NCI-H2196 (cell line): ENCODE results near the gene RGPD4.
"Not testable (repeated sequence)": the region's sequence is repeated elsewhere in the genome, so short reads cannot be mapped to it uniquely, and the experiment has no call there.

Source experiments
- DNase-seq: peaks from one replicate; lab custom pipeline; 2025; ENCODE audit not compliant: unreplicated experiment; lab: John Stamatoyannopoulos, UW

Gene RGPD4

DNA sequence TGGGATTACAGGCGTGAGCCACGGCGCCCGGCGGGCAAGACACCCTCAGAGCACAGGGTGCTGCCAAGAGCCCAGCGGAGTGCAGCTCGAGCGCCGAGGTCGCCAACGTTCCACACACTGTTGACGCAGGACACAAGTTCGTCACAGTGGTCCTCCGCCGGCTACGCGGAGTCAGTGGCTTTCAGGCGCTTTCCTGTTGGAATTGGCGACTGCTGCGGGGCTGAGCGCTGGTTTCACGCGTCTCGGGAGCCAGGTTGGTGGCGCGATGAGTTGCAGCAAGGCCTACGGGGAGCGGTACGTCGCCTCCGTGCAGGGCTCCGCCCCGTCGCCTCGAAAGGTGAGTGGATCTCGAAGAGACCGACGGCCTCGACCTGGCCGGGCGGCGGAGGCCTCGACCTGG lies at the start of gene RGPD4:
Gene RGPD4 (plus strand): TSS at position 144 of the 400 bp plus-strand sequence. CDS start 122 bp downstream, at position 266.
- not testable (repeated sequence) for DNase-seq

DNA sequence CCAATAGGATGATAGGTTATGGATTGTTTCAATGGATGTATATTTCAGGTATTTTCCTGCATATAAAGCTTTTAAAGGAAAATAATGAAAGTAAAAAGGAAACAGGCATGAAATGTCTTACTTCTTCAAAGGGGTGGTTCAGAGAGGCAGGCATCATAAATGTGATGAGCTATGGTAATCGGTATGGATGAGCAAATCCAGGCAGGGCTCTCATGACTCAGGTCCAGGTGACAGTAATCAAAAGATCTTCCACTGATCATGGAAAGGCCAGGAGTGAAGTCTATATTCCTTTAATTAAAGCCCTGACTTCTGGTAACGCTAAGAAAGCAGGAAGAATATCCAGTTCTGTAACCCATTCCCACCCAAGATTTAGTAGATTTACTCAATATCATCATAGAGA lies 48.7 kb upstream of the RGPD4 start:
- no peak for DNase-seq

DNA sequence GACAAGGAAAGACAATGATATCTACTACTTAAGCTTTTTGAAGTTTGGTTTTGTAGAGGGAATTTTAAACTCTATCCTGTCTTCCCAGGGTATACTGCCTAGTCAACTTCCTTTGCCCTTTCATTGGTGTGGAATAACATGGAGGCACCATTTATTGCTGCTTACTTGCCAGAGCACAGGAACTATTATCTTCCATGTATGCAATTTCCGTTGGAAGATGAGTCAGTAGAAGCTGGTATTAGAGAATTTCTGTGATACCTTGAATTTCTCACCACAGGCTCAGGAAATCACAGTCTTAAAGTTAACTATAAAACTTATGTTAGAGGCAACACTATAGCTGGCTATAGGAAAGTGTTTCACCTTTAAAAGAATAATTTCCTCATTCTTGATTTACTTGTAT lies 40.9 kb upstream of the RGPD4 start:
- DNase-seq, result no peak

DNA sequence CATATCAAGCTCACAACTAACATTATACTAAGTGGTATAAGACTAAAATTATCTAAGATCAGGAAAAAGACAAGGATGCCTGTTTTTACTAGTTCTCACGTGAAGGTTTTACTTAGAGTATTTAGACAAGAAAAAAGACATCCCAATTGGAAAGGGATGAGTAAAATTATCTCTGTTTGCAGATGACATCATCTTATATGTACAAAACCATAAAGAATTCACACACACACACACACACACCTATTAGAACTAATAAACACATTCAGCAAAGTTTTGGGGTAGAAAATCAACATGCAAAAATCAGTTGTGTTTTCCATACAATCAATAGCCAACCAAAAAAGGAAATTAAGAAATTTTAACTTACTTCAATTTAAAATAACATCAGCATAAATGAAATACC lies 35.9 kb upstream of the RGPD4 start:
- DNase-seq, result no peak

DNA sequence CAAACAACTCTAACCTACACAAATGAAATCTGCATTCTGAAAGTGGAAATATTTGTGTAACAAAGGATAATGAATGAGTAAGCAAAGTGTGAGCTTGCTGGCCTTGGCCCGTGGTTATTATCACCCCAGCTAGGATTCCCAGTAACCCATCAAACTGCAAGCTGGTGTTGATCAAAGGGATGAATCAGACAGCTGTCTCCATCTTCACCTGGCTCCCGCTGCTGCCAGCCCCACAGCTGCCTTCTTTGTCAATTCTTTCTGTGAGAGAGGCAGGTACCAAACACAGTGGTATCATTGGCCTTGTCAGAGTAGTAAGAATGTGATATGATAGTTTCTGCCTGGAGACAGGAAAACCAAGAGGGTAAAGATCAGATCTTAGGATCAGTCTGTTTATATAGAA lies 25.2 kb upstream of the RGPD4 start:
- peak; percentile 43 for DNase-seq

DNA sequence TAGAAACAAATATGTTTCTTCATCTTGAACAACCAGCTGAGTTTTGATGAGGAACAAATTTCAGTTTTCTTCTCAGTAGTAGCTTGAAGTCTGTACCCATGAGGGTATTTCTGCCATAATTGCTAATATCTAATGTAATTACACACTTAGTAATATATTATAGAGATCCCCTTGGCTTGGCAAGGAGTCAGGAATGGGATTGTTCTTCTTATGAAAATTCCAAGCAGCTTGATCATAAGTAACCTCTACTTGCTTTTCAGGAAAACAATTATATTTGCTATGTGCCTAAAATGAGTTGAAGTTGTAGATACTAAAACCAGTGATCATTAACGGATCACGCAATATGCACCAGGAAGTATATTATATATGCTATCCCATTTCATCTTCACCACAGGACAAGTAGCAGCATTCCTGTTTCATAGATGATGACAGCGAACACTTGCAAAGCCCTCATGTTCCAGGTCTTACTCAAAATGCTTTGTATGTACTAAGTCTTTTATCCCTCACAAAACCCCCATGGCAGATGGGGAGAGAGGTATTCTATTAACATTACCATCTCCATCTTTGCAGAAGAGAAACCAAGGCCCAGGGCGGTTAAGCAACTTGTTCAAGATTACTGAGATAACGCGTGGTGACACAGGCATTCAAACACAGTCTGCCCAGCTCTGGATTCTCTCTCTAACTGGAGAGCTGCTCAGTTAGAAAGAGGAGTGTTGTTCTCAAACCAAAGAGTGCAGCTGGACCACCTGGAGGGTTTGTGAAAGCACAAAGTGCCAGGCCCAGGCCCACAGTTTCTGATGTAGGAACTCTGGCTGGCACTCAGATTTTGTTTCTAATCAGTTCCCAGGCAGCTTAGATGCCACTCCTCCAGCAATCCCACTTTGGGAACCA lies 21.8 kb upstream of the RGPD4 start:
- DNase-seq, result no peak

DNA sequence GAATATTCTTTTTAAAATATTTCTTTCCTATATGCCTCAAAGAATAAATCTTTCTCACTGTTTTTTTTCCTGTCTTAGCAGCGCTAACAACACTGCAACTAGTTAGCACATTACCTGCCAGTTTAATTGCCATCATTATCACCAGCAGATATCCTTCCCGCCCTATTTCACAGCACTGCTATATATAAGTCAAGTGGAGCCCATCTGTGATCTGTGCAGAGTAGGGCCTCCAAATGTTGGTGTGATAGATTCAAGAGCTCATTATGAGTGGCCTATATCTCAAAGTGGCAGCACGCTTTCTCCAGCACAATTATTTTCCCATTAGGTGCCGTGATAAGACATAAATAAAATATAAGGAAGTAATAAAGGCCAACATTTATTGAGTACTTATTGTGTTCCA lies 19.8 kb upstream of the RGPD4 start:
- DNase-seq, result no peak

DNA sequence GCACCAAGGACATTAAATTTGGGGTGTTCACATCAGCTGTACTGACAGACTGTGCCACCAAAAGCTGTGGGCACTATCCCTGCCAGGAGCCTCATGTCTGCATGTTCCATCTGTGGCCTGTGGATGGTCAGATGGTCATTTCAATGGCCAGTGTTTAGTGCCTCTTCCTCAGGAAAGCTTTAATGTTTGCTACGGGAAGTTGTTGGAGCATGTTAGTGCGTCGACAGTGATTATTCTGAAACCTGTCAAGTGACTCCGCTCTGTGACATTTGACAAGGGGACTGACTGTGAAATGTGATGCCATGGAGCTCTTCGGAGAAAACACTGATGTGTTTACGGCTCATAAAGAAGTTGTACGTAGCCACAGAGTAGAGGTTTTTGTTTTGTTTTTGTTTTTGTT lies 18.7 kb upstream of the RGPD4 start:
- no peak for DNase-seq

DNA sequence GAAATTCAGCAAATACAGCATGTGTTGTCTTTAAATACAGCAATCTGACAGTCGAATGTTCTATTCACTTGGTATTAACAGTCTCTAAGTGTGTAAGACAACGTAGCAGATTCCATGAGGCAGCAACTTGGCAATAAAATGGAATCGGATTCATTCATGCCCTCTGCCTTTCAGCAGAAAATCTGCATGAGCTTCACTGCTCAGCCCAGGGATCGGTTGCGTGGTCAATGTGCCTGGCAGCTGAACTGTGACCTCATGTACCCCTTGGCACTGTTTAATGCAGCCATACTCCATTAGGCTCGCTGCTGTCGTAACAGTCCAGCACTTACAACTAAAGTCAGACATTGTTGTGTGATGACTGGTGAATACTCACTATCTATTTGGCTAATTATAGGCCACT lies 17.7 kb upstream of the RGPD4 start:
- DNase-seq, result peak; percentile 59

DNA sequence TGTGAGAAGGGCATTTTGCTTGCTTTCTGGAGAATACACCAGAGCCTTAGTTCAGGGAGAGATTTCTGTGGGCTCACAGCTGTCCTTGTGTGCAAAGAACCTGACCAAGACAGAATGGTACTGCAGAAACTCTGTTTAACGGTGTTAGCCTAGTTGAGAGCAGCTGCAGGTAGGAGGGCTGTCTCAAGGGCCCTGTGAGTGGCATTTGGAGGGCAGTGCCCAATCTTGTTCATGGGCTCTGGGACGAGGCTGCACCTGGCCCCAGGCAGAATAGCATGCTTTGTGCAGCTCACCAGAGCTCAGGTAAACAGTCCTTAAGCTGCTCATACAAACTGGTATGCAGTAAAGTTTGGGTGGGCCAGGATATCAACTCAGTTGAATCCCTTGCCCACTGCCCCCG lies 16.9 kb upstream of the RGPD4 start:
- DNase-seq, result peak; percentile 39

DNA sequence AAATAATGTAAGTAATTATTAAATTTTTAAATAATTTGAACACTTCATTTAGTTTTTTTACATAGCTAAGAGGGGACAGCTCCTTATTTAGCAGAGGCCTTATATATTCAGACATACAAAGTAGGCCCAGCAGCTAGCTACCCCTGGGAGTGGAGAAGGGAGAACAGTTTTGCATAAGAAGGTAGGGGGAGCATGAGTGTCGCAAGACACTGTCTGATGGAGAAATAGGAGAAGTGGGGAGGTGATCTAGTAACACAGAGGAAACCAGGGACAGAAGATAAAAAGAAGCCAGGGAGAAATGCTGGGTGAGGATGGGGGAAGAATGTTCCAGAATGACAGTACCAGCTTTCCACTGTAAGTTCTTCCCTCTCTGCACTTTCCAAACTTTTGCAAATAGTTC lies 16.0 kb upstream of the RGPD4 start:
- no peak for DNase-seq

DNA sequence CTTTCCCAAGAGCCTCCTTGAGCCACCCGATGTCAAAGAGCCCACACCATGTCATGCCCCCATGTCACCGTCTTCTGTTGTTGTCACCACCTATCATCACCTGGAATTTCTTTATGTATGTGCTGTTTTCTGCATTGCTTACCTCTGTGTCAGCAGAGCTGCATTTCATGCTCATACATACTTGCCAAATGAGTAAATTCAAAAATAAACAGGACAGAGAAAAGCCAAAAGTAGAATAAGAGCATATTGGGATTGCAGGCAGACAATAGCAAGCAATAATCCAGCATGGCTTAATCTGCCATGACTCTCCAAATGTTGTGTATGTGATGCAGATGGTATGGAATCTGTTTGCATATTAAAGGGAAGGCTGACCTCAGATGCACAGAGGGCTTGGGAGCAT lies 15.3 kb upstream of the RGPD4 start:
- DNase-seq, result no peak

DNA sequence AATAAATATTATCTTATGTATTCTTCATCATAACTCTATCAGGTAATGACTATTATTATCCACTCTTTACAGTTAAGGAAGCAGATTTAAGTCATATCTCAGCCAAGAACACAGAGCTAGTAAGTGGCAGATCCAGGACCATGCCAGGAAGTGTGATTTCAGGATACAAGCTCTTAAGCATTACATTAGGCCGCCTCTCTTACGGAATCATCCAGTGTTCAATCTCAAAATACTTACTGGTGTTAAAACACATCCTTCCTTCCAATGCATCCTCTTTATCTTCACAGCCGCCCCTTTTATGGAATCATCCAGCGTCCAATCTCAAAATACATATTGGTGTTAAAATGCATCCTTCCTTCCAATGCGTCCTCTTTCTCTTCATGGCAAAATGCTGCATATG lies 14.7 kb upstream of the RGPD4 start:
- DNase-seq, result no peak

DNA sequence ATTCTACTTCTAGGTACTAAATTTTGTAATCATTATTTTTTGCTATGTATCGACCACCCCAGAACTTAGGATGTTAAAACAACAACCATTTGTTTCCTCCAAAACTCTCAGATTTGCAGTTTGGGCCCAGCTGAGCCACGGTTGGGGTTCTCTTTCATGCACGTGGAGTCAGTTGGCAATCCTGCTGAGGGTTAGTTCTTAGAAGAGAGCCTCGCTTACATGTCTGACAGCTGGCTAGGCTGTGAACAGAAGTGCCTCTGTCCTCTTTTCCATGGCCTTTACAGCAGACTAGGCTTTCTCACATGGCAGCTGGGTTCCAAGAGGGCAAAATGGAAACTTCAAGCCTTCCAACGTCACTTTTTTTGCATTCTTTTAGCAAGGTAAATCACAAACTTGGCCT lies 9.3 kb upstream of the RGPD4 start:
- no peak for DNase-seq

DNA sequence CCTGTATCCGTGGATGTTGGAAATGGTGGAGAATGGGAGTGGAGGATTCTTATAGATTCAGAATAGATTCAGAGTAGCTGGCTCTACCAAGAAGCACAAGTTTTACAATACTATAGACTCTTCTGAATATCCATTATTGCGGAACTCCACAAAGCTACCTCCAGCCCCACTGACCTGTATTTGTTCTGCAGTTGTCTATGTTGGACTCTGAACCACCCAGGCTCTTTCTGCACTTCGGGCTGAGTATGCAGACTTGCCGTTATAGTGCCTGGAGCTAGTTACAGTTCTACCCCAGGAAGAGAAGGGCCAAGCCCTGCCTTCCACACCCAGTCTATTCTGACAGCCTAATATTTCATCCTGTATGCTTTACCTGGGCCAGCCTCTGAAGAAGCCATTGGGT lies 4.4 kb upstream of the RGPD4 start:
- no peak for DNase-seq

DNA sequence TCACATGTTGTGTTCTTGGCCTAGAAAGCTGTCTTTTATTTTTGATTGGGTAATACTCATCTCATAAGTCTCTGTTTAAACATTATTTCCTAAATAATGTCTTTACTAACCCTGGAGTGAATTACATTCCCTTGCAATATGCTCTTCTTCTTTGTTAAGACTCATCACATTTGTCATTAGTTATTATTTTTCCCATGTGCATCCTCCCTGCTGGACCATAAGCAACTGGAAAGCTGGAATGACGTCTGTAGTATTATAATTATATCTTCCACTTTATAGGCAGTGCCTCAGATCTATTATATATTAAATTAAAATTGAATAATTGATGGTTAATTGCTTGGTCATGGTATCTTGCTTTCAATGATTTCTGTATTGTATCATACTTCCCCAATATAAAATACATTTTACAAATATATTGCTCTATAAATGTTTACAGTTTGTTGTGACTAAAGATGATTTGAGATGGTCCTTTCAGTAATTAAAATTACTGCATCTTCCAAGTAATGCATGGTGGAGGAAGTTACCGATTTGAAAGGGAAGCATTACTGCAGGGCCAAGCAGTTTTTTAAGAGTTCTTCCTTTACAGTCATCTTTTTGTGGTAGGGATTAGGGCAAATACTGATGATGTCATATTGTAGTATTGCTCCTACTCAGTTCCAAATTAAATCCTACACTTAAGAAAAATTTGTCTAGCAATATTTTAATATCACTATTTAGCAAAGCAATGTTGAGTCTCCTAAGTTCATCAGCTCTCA lies 2.1 kb upstream of the RGPD4 start:
- DNase-seq, result no peak

DNA sequence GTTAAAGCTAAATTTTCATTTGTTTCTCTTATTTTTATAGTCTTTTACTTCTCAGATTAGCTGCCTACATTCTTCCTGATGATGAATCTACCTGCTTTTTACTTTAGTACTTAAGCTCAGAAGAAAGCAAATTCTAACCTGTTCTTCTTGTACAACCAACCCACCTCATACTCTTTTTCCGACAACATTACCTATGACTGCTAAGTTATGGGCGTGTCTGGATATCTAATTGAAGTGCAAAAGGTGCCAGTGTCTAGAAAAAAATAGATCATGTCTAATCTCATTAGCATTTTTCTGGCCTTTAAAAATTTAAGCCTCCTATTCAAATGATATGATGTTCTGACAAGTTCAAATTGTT lies 1.5 kb upstream of the RGPD4 start:
- DNase-seq, result no peak

DNA sequence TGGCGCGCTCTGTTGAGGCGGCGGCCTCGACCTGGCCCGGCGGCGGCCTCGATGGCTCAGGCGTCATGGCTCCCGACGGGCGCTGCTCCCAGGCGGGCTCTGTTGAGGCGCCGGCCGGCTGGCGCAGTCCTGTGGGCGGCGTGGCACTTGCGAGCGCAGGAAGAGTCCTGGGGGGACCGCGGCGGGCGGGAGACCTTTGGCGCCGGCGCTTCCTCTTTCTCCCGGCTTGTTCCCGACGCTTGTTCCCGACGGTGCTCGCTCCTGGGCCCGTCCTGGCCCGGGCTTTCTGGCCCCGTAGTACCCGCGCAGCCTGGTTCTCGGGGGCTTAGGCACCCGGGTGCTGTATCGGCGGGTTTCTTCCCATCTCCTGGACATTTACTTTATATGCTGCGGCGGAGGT lies 2.8 kb downstream of the RGPD4 start:
- not testable (repeated sequence) for DNase-seq

DNA sequence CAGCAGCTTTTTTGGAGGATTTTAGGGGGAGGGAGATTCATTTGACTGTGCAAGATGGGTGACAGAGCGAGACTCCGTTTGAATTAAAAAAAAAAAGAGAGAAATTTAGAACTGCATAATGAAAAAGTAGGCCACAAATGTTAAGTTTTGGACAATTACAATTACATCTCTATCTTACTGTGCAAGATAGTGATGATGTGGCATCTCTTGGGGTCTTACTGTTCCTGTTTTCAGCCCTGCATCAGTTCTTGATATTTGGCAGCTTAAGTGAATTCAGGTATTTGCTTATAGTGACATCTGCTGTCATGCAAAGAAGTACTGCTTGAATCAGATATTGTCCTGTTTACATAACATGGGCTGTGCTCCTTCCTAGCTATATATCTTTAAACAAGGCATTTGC lies 6.5 kb downstream of the RGPD4 start:
- DNase-seq, result not testable (repeated sequence)

DNA sequence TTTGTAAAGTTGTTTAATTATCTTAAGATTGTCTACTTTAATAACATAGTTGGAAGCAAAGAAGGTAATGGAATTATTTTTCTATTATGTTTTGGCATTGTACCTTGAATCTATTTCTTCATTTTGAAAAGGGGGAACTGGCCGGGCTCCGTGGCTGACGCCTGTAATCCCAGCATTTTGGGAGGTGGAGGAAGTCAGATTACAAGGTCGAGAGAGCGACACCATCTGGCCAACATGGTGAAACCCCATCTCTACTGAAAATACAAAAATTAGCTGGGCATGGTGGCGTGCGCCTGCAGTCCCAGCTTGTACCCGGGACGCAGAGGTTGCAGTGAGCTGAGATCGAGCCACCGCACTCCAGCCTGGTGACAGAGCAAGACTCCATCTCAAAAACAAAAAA lies 6.9 kb downstream of the RGPD4 start:
- DNase-seq, result not testable (repeated sequence)

DNA sequence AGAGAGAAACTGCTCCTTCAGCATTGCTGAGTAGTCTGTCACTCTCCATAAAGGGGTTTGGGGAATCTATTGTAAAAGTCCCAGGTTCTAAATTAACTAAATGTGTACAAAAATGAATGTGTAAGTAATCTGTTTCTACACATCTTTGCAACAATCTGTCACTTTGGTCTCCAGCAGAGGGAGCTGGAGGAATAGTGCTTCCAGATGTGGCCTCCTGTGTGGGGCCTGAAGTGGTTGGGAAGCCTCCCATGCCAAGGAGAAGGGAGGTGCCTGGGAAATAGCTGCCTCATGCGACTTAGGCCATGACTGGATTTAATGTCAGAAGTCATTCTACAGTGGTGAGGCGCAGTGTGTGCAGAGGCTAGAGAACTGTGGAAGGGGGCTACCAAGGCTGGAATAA lies 89.4 kb downstream of the RGPD4 start:
- DNase-seq, result not testable (repeated sequence)

DNA sequence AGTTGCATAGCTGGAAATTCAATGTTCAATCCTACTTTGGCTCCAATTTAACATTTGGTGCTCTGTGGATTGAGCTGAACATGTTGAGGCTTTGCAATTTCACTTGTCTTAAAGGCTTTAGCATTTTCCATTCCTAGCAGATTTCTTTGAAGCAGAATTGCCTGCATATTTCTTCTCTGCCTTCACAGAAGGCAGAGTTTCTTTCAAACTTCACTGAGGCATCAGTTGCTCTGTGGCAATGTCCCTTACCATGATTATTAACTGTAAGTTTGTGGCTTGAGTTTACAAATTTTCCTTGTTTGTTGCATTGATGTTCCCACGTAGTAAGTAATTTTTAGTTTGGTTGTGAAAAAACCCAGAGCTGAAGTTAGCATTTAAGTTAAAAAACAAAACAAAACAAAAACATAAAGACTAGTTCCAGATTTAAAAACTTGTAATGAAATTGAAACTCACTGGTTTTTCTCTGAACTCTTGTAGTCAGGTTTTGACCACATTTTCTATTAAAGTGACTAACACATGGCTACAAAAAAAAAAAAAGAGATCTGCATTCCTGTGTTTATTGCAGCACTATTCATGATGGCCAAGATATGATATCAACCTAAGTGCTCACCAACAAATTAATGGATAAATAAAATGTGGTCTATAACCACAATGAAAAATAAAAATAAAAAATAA lies 90.1 kb downstream of the RGPD4 start:
- not testable (repeated sequence) for DNase-seq
